HPDE6-E6E7 (cell line): Measurements from ENCODE around the gene EEFSEC.

Experiments
- DNase-seq: peaks from one replicate; pipeline ENCODE4 v3.0.0; 2011; ENCODE audit warnings: missing footprints; ENCODE audit errors: extremely low spot score

EEFSEC gene

DNA sequence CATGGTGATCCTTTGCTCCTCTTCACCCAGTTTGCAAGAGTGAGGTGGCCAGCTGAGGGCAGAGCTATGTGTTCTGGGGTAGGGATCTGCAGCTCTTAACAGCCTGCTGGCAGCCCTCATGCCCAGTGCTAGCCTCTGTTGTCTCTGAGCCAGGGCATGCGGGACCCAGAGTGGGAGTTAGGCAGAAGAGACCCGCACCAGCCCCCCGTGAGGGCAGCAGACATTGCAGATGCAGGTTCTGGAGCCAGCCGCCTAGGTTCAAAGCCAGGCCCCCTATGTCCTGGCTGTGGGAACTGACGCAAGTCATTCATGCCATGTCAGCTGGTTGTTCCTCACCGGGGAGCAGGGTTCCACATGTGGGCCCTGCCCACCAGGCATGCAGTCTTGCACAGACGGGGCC, 238.7 kb downstream of the EEFSEC start:
- no peak for DNase-seq

DNA sequence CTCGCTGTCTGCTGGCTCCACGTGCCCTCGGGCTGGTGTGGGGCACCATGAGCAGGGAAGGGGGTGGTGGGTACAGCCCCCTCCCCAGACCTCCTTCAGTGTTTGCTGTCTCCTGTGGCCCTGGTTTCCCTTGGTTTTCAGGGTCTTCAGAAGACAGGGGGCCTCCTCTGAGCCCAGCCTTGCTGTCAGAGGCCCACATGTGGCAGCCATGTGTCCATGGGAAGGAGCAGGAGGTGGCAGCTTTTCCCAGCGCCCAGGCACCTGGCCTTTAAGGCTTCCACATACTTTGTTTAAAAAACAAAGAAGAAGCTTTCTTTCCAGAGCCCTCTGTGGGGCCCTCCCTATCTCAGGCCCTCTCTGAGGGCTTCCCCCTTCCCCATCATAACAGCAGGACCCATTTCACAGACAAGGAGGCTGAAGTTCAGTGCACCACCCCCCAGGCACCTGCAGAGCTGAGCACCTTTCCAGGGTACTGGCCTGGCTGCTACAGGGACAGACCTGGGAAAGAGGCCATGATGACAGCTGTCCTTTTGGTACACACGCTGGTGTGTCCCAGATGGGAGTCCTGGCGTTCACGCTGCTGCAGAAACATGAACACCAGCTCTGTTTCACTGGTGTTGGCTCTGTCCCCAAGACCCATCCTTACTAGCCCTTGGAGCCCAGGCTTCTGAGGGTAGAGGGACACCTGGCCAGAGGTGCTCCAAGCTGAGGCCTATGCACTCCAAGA, 239.7 kb downstream of the EEFSEC start:
- no peak for DNase-seq

GRCh38 chr3:128394033-128394432, 240.8 kb downstream of the EEFSEC start:
- DNase-seq, result no peak

DNA sequence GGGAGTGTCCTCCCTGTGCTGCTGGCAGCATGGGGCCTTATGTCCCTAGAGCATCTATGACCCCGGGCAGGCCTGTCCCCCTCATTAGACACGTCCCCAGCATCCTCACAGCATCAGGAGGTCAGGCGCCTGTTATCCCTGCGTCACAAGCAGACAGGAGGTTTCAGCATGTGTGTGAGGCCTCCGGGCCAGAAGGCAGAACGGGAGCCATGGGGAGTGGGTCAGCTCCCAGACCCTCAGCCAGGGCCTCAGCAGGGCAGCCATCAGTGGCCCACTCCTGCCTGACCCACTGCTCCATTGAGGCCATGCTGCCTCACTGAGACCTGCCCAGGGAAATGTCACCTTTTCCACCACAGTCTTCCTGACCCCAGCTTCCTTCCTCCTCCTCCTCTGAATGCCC, 241.8 kb downstream of the EEFSEC start:
- no peak for DNase-seq

DNA sequence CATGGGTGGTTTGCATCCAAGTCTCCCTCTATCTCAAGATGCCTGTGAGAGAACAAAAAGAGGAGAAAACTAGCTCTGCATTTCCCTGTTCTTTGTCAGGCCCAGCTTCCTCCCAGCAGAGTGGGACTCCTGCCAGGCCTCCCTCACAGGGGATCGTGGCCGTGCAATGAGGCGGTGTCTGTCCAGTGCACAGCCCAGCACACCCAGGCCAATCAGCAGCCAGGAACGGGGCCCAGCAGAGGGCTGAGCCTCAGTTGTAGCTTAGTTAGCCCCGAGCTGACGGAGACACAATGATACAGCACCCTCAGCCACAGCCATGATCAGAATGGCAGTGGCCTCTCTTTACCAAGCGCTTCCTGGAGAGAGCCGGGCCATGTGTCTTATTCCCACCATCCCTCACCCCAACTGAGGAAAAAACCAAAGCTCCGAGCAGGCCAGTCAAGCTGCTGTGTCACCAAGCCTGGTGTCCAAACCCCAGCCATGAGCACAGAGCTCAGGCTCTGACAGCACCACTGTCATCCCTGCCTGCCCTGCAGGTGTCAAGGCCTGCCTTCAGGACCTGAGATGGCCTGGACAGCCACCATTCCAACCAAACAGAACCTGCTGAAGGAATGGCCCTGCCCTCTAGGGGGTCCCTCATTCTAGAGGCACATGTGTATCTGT, 242.3 kb downstream of the EEFSEC start:
- no peak for DNase-seq

GRCh38 chr3:128397484-128397883, 244.2 kb downstream of the EEFSEC start:
- no peak for DNase-seq

DNA sequence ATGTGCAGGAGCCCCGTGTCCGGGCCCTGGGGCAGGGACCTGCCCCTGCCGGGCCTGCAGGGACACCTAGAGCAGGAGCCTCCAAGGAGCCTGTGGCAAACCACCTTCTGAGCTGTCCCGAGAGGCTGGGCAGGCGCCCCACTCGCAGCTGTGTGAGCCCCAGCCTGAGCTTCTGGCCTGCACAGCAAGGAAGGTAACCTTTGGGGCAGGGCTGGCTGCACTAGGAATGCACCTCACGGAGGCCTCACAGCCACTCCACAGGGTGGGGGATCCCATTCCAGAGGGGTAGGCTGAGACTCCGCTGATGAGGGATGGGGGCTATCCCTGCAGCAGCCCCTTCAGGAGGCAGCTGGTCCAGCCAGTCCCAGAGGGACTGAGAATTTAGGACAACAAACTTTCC, 245.3 kb downstream of the EEFSEC start:
- DNase-seq, result no peak

GRCh38 chr3:128399221-128399915, 246.1 kb downstream of the EEFSEC start:
- no peak for DNase-seq

DNA sequence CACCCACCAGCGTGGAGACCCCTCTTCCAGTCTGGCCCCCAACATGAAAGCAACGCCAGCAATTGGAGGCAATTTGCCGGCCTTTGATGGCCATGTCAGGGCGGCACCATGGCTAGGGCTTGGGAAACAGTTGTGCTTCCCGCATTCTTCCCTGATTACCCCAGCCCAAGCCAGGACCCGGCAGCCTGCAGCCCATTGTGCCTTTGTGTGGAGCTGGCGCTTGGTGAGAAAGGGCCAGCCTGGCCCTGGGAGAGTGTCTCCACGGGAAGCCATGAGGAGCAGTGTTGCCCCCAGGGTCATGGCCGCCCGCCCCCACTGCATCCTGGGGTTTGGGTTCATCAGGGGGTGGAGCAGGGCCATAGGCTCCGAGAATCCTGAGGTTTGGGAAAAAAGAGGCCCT, 247.4 kb downstream of the EEFSEC start:
- DNase-seq, result no peak

DNA sequence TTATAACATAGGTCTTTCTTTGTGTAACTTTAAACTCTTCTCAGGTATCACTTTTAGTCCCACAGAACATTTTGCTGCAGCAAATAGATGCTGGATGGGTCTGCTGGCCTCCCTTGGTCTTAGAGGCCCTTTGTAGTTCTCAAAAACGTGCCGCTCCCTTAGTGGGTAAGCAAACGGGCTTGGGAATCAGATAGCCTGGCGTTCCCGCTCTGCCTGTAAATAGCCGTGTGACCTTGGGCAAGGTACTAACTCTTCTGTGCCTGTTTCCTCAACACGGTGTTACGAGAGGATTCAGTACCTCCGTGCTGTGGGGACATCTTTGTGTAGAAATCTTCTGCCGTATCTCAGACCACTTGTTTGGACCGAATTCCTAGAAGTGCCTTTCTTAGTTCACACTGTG, 249.0 kb downstream of the EEFSEC start:
- no peak for DNase-seq

- no peak for DNase-seq
These were observed 249.7 kb downstream of the EEFSEC start for GRCh38 chr3:128402998-128403397.

DNA sequence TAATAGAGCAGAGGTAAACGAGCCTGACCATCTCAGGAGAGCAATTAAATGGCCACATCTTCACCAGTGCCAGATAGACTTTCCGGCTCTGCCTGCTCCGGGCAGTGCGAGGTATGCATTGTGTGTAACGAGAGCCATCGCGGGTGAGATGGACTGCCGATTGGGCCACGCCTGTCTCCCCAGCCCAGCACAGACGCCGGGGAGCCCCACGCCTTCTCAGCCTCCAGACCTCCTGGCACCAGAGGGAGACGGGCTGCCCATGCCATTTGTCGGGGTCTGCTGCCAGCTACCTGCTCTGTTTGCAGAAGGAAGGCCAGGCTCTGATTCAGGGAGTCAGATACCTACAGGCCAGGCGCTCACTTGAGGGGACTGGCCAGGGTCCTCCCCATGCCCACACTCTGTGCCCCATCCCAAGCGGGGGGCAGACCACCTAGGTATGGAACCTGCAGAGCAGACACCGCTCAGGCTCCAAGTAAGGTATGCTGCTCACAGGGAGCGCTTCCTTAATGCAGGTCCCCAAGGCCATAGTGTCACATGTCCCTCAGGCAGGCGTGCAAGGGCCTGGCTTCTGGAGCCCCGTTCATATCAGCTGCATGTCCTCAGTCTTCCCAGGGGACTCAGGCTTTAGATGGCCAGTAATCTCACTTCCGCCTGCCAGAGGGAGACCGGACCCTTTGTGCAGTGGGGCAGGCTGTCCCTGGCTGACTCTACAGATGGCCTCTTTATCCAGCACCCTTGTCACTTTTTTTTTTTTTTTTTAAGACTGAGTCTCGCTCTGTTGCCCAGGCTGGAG, 251.2 kb downstream of the EEFSEC start:
- no peak for DNase-seq

DNA sequence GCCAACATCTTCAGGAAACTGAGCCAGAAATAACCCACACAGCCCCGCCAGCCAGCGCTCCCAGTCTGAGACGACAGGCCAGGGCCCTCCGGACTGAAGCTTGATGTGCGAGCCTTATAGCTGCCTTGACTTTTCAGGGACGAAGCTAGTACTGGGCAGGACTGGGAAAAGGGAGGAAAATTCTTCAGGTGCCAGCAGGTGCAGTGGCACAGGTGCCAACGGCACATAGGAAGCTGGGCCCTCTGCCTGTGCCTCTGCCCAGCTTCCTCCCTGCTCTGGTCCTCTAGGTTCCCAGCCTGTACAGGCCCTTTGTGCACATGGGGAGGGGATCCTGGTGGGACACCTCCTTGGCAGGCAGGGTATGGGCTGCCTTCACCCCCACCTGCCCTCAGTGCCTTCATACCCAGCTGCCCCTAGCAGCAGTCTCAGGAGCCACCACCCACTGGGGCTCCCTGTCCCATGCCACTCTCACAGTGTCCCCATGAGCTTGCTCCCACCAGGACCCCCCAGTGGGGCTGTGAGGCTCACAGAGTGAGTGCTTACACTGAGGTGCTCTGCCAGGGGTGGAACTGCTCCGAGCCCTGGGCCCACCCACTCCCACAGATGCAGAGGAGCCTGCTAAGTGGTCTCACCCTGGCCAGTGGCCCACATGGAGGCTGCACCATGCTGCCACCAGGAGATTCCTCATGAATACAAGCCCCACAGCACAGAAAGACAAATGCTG, 252.4 kb downstream of the EEFSEC start:
- DNase-seq, result no peak

GRCh38 chr3:128407247-128407646, 254.0 kb downstream of the EEFSEC start:
- DNase-seq, result no peak

- DNase-seq, result no peak
These were observed 254.9 kb downstream of the EEFSEC start for GRCh38 chr3:128408012-128408692.

DNA sequence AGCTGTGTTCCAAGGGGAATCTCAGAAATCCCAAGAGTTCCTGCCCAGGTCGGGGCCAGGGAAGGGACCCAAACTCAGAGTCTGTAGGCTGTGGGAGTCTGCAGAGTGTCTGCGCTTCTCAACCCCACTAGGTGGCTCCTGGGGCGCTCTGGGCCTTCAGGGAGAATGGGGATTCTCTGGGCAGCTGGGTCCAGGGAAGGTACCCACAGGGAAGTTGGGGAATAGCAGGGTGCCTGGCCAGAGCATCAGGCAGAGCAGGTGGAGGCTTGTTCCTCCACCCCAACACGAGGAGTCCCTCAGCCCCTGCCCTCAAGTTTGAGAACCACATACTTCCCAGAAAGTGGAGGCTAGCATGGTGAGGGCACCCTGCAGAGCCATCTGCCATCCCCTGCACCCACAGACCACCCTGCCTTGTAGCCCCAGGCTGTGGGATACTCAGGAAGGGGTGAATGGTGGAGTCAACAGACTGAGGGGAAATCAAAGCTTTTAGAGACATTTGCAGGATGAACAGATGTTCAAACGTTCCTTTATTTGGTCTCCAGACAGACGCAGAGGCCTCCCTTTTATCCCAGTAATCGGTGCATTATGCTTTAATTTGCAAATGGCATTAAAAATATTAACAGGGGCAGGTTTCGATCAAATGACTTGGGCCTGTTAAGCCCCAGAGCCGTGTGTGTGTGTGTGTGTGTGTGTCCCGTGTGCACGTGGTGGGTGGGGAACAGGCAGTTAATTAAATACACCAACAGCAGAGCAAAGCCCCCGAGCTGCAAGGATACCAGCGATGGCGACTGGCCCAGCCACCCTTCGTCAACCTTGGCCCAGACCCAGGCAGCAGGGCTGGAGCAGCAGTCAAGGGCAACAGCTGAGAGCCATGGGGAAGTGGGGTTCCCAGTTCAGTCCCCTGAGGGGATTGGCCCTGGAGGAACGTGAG, 255.7 kb downstream of the EEFSEC start:
- no peak for DNase-seq

DNA sequence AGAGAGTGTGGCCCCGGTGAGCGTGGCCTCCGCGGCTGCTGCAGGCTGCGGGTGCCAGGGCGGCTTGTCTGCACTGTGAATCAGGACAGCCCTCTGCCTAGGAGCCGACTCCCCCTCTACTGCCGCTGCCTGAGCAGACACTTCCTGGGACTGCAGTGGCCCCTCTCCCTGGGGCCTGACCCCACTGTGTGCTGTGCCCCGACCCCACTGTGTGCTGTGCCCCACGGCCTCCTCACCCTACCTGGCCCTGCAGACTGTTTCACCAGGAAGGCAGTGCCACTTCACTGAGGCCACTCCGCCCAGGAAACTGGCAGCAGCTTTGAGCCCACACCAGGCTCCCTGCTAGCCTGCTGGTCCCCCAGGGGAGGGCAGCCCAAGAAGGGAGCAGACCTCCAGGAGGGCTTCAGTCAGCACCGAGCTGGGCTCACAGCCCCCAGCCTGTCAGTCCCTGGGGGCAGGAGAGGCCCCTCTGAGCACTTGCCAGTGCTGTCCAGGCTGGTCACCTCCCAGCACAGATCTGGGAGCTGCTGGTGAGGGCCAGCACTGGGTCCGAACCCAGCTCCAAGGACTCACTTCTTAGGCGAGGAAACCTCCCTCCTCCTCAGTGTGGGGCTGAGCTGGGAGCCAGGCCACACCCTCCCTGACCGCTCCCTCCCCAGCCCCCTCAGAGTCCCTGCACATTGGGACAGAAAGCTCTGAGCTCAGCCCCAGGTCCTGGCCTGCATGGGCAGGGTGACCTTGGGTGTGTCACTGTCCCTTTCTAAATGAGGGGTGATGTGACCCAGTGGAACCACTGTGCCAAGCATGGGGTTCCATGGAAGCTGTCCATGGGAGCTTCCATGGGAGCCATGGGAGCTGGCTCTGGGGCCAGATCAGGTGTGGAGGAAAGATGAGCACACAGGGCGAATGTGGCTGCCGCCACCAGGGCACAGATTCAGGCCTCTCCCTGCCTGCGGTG, 256.6 kb downstream of the EEFSEC start:
- DNase-seq, result no peak

- no peak for DNase-seq
These were observed 257.6 kb downstream of the EEFSEC start for GRCh38 chr3:128410669-128411573.
